ENCODE results near the gene STK24.
"Not testable (repeated sequence)": the region's sequence is repeated elsewhere in the genome, so short reads cannot be mapped to it uniquely, and the experiment has no call there.

The STK24 gene

GRCh38 chr13:98581971-98582702 is 5.2 kb upstream of the STK24 start:
- DNase-seq, result no peak

GRCh38 chr13:98581381-98581780 is 4.5 kb upstream of the STK24 start:
- no peak for DNase-seq

DNA sequence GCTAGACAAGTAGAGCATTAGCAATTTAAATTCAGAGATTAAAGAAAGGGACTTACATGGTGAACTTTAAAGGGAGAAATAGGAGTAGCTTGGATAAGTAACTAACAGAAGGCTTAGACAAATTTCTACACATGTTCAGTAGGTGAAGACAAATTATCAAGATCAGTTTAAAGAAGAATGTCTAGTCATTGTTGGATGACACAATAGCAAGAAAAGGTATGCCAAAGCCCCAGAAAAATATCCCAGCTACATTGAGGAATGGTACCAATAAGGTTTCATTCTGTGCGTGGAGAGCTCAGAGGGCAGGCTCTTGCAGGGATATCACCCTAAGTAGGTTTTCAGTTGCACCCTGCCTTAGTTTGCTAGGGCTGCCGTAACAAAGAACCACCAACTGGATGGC is 3.5 kb upstream of the STK24 start:
- DNase-seq, result no peak

DNA sequence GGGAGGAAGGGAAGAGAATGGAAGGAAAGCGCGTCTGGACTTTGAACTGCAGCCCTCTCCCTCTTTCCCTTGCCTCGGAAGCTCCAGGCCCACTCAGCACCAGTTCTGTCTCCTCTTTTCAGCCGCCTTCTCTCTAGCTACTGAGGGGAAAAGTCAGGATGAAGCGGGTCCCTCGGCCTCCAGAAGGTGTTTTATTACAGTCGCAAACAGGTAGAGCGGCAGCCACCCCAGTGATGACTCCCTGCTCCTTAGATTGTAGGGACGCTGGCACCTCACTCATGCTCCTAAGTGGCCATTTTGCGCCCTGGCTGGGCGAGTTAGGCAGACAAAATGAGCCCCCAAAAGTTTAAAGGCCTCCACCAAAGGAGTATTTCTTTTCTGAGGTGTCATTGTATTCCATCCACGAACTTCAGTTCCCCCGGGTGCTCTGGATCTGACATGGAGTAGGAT is 954 bp upstream of the STK24 start:
- DNase-seq, result no peak

GRCh38 chr13:98576200-98576945 is 534 bp downstream of the STK24 start:
- DNase-seq, result peak; percentile 67

DNA sequence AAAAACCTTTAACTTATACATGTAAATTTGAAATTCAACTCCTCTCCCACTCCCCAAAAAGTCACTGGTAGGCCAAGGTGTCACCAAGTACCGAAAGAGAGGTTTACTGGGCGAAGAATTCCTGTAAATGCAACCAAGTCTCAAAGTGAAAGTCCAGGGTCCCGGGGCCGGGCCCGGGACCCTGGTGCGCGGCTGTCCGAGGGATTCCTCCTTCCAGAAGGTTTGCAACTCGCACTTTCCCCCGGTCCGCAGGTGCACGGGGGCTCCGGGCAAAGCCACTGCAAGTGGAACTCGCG is 1.1 kb downstream of the STK24 start:
- no peak for DNase-seq

- no peak for DNase-seq
These were observed 1.7 kb downstream of the STK24 start for GRCh38 chr13:98575009-98575903.

GRCh38 chr13:98571955-98572662 is 4.8 kb downstream of the STK24 start:
- DNase-seq, result no peak

DNA sequence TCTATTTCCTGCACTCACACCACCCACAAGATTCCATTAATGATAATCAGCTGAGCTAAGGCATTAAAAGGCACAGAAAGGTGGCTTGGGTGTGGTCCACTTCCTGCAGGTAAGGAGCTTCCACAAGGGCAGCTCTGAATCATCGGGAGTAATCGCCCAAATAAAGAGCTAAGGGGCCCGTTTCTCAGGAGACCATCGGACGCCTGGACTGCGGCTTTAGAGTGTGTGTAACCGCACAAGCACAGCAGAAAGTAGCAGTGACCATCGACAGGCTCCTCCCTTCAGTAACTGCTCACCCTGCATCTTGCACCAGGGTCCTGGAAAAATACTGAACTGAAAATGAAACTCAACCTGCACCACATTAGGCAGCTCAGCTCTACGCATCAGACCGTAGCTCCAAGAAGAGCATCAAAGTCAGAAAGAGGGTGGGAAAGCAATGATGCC is 6.0 kb downstream of the STK24 start:
- DNase-seq, result no peak

DNA sequence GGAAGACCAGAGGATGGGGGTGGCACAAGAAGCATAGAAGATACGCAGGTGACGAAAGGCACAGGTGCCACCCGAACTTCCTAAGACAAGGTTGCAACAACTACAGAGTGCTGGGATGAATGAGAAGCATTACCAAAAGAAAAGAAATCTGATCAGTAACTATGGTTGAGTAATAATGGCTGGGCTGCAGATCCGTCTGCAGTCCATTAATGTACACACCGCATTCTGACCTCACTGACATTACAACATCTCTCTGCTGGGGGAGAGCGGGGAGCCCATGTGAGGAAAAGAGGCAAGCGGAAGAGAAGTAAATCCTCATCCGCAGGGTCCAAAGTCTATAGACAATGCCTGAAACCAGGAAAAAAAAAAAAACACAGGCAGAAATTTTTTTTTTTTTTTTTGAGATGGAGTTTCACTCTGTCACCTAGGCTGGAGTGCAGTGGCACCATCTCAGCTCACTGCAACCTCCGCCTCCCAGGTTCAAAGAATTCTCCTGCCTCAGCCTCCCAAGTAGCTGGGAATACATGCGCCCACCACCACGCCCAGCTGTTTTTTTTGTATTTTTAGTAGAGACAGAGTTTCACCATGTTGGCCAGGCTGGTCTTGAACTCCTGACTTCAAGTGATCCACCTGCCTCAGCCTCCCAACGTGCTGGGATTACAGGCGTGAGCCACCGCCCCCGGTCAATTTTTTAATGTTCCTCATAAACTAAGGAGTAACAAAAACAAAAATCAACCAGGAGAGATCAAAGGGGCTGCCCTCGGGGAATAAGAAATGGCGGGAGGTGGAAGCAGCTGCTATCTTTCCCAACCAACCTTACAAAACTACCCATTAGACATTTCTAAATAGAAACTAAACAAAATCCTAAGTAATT is 7.2 kb downstream of the STK24 start:
- DNase-seq, result not testable (repeated sequence)

DNA sequence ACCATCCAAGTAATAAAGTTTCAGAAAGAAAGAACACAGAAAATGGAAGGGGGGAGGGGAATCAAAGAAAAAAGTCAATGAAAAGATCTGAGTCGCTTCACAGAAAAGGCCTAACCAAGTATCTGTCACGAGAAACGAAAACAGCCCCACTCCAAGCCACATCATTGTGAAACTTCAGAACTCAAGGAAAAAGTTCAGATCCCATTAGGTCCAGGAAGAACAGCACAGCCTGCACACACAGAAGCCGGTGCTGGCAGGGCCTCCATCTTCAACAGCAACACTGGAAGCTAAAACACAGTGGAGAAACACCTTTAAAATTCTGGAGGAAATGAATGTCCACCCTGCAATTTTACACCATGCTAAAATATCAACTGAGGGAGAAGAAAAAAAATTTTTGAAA is 8.0 kb downstream of the STK24 start:
- DNase-seq, result no peak

GRCh38 chr13:98567140-98567539 is 9.8 kb downstream of the STK24 start:
- DNase-seq, result no peak

GRCh38 chr13:98565726-98566565 is 11.0 kb downstream of the STK24 start:
- DNase-seq, result no peak

DNA sequence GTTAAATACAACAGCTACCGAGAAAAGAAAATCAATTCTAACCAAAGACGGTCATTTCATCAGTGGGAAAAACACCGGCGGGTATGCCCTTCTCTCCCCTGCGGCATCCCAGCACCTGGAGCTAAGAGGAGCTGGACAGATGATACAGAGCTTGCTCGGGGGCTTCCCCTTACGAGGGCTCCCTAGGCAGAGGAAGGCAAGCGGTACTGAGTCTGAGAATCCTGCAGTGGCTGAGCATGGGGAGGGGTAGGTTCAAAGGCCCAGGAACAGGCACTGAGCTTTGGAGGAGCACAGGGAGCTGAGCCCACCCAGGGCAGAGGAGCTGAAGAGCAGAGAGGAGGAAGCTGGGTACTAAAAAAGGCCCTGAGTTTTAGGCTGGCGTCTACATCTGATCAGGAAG is 12.7 kb downstream of the STK24 start:
- DNase-seq, result no peak

GRCh38 chr13:98563071-98563470 is 13.8 kb downstream of the STK24 start:
- DNase-seq, result no peak

- no peak for DNase-seq
These were observed 17.7 kb downstream of the STK24 start for GRCh38 chr13:98559169-98559568.

DNA sequence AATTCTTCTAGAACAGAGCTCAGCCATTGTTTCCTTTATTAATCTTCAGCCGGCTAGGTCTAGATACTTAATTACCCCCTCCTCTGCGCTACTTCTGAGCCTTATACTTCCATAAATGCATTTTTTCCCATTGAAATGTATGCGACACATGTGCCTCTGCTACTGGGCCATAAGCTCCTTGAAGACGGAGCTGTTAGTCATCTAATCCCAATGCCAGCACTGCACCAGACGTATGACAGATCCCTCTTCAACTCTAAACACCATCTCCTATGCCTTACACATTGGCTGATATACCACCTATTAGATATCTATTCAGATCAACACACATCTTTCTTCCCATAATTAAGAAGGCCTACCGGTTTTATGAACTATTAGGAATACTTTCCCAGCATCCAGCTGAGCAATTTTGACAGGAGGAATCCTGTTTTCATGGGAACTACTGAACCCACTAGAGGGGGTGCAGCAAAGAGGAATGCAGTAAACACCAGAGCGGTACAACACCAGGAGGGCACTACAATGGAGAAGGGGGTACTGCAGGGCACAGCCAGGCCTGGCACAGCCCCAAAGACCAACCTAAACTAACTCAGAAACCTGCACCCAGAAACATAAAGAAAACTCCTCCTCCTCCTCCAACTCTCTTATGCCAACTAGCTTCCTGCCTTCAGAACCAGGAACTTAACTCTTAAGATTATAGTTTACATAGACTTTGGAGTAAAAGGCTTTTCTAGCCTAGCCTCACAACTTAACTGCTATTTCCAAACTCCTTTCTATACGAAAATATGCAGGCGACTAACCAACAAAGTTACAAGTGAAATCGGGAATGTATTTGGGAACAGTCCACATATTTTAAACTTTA is 18.7 kb downstream of the STK24 start:
- no peak for DNase-seq

- DNase-seq, result no peak
These were observed 19.8 kb downstream of the STK24 start for GRCh38 chr13:98556968-98557631.

DNA sequence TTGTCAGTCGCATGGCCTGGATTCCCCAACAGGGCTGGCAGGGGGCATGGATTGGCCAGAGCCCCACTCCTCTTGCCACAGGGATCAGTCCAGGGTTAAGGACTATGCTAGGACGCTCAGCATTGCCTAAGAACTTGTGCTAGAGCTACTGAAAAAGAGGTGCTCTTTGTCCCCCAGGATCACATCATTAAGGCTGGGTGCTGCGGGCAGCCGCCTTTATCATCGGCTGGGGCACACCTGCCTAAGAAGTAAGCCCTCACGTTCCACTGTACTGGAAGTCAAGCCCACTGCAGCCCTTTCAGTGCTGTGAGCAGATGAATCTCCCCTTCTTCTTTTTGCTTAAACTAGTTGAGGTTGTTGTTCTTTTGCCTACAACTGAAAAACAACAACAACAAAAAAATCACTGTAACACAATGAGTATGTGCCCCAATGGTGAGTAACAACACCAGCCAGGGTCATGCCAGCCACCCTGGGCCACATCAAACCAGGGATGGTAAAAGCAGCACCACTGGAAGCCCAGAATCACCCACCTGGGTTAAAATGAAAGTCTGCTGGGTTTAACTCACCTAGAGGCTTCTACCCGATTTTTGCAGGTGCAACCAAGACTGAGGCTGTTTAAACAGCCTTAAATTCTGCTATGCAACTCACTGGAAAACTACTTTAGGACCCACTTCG is 20.6 kb downstream of the STK24 start:
- no peak for DNase-seq

Data from activated CD4-positive, CD25-positive, alpha-beta regulatory T cell treated with anti-CD3 and anti-CD28 coated beads, Interleukin-2, amount 50 U/mL, for 72 hours (primary cell).